Spleen (tissue), 11 donors: ENCODE results near the gene TSNAX. TPM values are rescaled to one million over a fixed set of nuclear protein-coding genes. Genes with fewer than 3 reads are reported as not detected.

ENCODE experiments used
- DNase-seq: peaks from one replicate; pipeline ENCODE4 v3.0.0-alpha.2; 2020
- H3K27ac ChIP-seq, 8 donors: fragments of 200-600 bp; sonication (generic) in 7 of 8; 1 replicate in 4 of 8; 2 replicates in 4 of 8; pipeline versions ENCODE4 v1.5.0 to v1.8.0; 2016 to 2021; ENCODE audit warnings: inconsistent platforms in 4 of 8, mild to moderate bottlenecking in 4 of 8, moderate library complexity in 1 of 8
- H3K27me3 ChIP-seq, 7 donors: fragments of 200-600 bp; sonication (generic) in 6 of 7; replicated peaks in 1 of 7; 1 replicate in 4 of 7; 2 replicates in 3 of 7; pipeline versions ENCODE4 v1.5.0 to v1.8.0; 2016 to 2021; ENCODE audit warnings: inconsistent platforms in 3 of 7, mild to moderate bottlenecking in 1 of 7
- H3K36me3 ChIP-seq, 6 donors: fragments of 200-600 bp; sonication (generic) in 5 of 6; 1 replicate in 4 of 6; 2 replicates in 2 of 6; pipeline versions ENCODE4 v1.5.0 to v1.8.0; 2016 to 2021; ENCODE audit warnings: inconsistent platforms in 2 of 6
- H3K4me1 ChIP-seq, 6 donors: fragments of 200-600 bp; sonication (generic) in 5 of 6; 1 replicate in 3 of 6; 2 replicates in 3 of 6; pipeline versions ENCODE4 v1.5.0 to v1.8.0; 2016 to 2021; ENCODE audit warnings: inconsistent platforms in 3 of 6
- H3K4me3 ChIP-seq, 8 donors: fragments of 200-600 bp; sonication (generic) in 7 of 8; 1 replicate in 4 of 8; 2 replicates in 4 of 8; pipeline versions ENCODE4 v1.5.0 to v1.8.0; 2016 to 2021; ENCODE audit warnings: inconsistent platforms in 4 of 8, mild to moderate bottlenecking in 4 of 8, moderate library complexity in 2 of 8
- H3K9me3 ChIP-seq, 8 donors: fragments of 200-600 bp; sonication (generic) in 7 of 8; 1 replicate in 4 of 8; 2 replicates in 4 of 8; pipeline versions ENCODE4 v1.5.0 to v1.8.0; 2016 to 2021; ENCODE audit warnings: inconsistent platforms in 4 of 8
- POLR2A ChIP-seq, 3 donors: fragments of 450-650 bp; IDR thresholded peaks; one replicate each; pipeline ENCODE4 v1.5.1; 2017; ENCODE audit warnings: antibody characterized with exemption in 3 of 3, mild to moderate bottlenecking in 1 of 3
- POLR2AphosphoS5 ChIP-seq, 3 donors: sonication (generic); formaldehyde crosslinking; IDR thresholded peaks; one replicate each; pipeline ENCODE4 v1.5.1; 2017; ENCODE audit warnings: antibody characterized with exemption in 3 of 3
- WGBS, 5 donors: extraction: QIAGEN DNeasy Blood & Tissue Kit in 3 of 5; methylation state at CpG; one replicate each; pipeline versions ENCODE4 v1.1.5 to v1.1.7; 2013 to 2018; 5-methylcytosine and 5-hydroxymethylcytosine counted together
- intact Hi-C: fragments of 100-400 bp; cut with DNase I; formaldehyde crosslinking; loops from one replicate; pipeline ENCODE4 v1.15.0; 2023; ENCODE audit warnings: low total_unique reads
- polyA plus RNA-seq, 3 donors: library from polyadenylated mRNA; stranded (reverse); fragments of 200-250 nt; gene quantifications; one replicate each; pipeline ENCODE4 v1.2.1, GENCODE V29; 2013
- total RNA-seq, 7 donors: library from RNA; depleted of rRNA in 3 of 7; stranded (reverse); fragments of >200 nt in 3 of 7; fragmentation: NEBNext Ultra II Directional in 4 of 7; extraction: Animal tissue kit (Norgen Biotek cat#: 25700) in 4 of 7; gene quantifications; one replicate each; pipeline versions ENCODE4 v1.1.0 to v1.2.1, GENCODE V29; 2016 to 2021
- TF ChIP-seq, protein P1 (sequence below), 11 experiments: fragments of 200-600 bp in 7 of 11; fragments of 450-650 bp in 4 of 11; sonication (generic) in 4 of 11; IDR thresholded peaks in 8 of 11; conservative IDR thresholded peaks in 3 of 11; 1 replicate in 7 of 11; 2 replicates in 4 of 11; pipeline versions ENCODE4 v1.4.0 to v1.8.0; 2016 to 2021; ENCODE audit warnings: antibody characterized with exemption in 11 of 11, inconsistent platforms in 4 of 11, mild to moderate bottlenecking in 1 of 11
- donor health status: healthy with polysubstance abuse.
- donor health status: DM: no; HTN: no; CAD: no; lungs with moderate emphysema.
- donor health status: DM: no; HTN: no; CAD: no.
- donor health status: Bipolar disorder and iron deficiency.
- donor health status: healthy.
- donor health status: DM: no; HTN: no; CAD: no.
- donor health status: DM: yes; HTN: yes; CAD: no.

The TSNAX gene
- total and polyA plus RNA-seq, 10 donors, result 14.0 to 61.8 (median 48.0) TPM

DNA sequence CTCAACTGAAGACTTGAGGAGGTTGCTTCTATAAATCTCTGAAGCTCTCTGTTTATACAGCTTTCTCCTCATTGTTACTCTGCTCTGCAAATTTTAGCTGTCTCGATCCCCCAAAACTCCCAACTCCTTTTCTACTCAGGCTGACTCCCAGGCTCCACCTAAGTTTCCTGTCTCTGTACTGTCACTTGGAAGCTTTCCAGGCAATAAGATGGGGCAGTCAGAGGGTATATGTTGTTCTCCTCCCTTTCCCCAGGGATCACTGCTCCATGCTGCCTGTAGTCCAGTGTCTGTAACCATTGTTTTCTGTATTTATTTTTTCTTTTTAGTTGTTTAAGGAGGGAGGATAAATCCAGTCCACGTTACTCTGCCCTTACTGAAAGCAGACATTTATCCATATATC lies 13.4 kb downstream of the TSNAX start:
- Histone ChIP-seq H3K36me3 (peaks cover 0 to 97% (median 45%) of the 10 kb centered on the region in 6 donors), H3K27me3 (no peaks in the 10 kb centered on the region), H3K4me1 (peaks cover 0 to 27% (median 12%) of the 10 kb centered on the region in 6 donors), H3K27ac (no peak overlapping the region), H3K4me3 (no peak overlapping the region), H3K9me3 (peaks cover 0 to 12% (median 9%) of the 10 kb centered on the region in 8 donors)
- intact Hi-C loops, result no loop called here
- WGBS, 5 donors, result 80 to 88% (median 84%) methylated on average over 2 of the region's 2 CpGs
- TF ChIP-seq POLR2AphosphoS5 (IDR thresholded peaks at IDR 0.05), result no peak
- TF ChIP-seq POLR2A (IDR thresholded peaks at IDR 0.05), result no peak
- TF ChIP-seq, protein P1, sequence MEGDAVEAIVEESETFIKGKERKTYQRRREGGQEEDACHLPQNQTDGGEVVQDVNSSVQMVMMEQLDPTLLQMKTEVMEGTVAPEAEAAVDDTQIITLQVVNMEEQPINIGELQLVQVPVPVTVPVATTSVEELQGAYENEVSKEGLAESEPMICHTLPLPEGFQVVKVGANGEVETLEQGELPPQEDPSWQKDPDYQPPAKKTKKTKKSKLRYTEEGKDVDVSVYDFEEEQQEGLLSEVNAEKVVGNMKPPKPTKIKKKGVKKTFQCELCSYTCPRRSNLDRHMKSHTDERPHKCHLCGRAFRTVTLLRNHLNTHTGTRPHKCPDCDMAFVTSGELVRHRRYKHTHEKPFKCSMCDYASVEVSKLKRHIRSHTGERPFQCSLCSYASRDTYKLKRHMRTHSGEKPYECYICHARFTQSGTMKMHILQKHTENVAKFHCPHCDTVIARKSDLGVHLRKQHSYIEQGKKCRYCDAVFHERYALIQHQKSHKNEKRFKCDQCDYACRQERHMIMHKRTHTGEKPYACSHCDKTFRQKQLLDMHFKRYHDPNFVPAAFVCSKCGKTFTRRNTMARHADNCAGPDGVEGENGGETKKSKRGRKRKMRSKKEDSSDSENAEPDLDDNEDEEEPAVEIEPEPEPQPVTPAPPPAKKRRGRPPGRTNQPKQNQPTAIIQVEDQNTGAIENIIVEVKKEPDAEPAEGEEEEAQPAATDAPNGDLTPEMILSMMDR (IDR thresholded peaks at IDR 0.05 in 8 of 11, conservative IDR thresholded peaks at IDR 0.05 in 3 of 11), result no peak
- no peak for DNase-seq

- peaks cover 0 to 97% (median 30%) of the 10 kb centered on the region in 6 donors for H3K36me3 ChIP-seq
- intact Hi-C loops, result no loop called here
- H3K9me3 ChIP-seq, result peaks cover 0 to 11% (median 8%) of the 10 kb centered on the region in 8 donors
- DNase-seq, result no peak
- WGBS, 5 donors, result 69 to 78% (median 73%) methylated on average over 4 of the region's 4 CpGs
- H3K27ac ChIP-seq, result peak overlapping the region in 6 of 8 donors; percentile 11 to 71 (median 34)
- H3K27me3 ChIP-seq, result no peaks in the 10 kb centered on the region
- TF ChIP-seq, protein P1 (IDR thresholded peaks at IDR 0.05 in 8 of 11, conservative IDR thresholded peaks at IDR 0.05 in 3 of 11), result no peak
- no peak for TF ChIP-seq POLR2A (IDR thresholded peaks at IDR 0.05)
- no peak for TF ChIP-seq POLR2AphosphoS5 (IDR thresholded peaks at IDR 0.05)
- H3K4me3 ChIP-seq, result no peak overlapping the region
- peaks cover 0 to 27% (median 12%) of the 10 kb centered on the region in 6 donors for H3K4me1 ChIP-seq
Observed at GRCh38 chr1:231544943-231545592, 16.6 kb downstream of the TSNAX start.

DNA sequence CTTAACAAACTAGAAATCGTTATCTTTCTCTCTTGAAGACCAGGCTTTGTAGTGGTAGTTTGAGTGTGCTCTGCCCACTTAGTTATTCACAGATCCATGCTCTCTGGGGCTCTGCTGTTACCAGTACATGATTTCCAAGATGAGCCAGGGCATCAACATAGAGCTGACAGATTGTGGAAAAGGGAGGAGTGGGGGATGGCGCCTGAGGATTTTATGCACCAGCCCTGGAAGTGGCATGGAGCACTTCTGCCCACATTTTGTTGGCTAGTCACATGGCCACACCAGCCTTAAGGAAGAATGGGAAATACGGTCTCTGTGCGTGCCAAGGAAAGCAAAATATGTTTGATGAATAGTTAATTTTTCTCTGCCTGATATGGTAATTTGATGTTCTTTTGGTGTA lies 18.2 kb downstream of the TSNAX start:
- H3K27ac ChIP-seq, result no peak overlapping the region
- no peaks in the 10 kb centered on the region for H3K9me3 ChIP-seq
- H3K27me3 ChIP-seq, result no peaks in the 10 kb centered on the region
- no peak for DNase-seq
- 93 to 99% (median 98%) methylated on average over 4 of the region's 4 CpGs for WGBS, 5 donors
- no peak overlapping the region for H3K4me3 ChIP-seq
- peaks cover 0 to 29% (median 12%) of the 10 kb centered on the region in 6 donors for H3K4me1 ChIP-seq
- TF ChIP-seq POLR2AphosphoS5 (IDR thresholded peaks at IDR 0.05), result no peak
- TF ChIP-seq, protein P1 (IDR thresholded peaks at IDR 0.05 in 8 of 11, conservative IDR thresholded peaks at IDR 0.05 in 3 of 11), result no peak
- no peak for TF ChIP-seq POLR2A (IDR thresholded peaks at IDR 0.05)
- H3K36me3 ChIP-seq, result peaks cover 0 to 85% (median 25%) of the 10 kb centered on the region in 6 donors
- intact Hi-C loops, result no loop called here

GRCh38 chr1:231549733-231550447 lies 21.4 kb downstream of the TSNAX start:
- Histone ChIP-seq H3K4me3 (no peak overlapping the region), H3K9me3 (no peaks in the 10 kb centered on the region), H3K27me3 (no peaks in the 10 kb centered on the region), H3K36me3 (peaks cover 0 to 80% (median 3%) of the 10 kb centered on the region in 6 donors), H3K27ac (no peak overlapping the region), H3K4me1 (peaks cover 0 to 17% (median 4%) of the 10 kb centered on the region in 6 donors)
- intact Hi-C loops, result no loop called here
- WGBS, 5 donors, result 72 to 91% (median 80%) methylated on average over 4 of the region's 4 CpGs
- DNase-seq, result no peak
- no peak for TF ChIP-seq POLR2A (IDR thresholded peaks at IDR 0.05)
